ENCODE results near the gene JARID2.
"Not testable (repeated sequence)": the region's sequence is repeated elsewhere in the genome, so short reads cannot be mapped to it uniquely, and the experiment has no call there.

Gene JARID2

DNA sequence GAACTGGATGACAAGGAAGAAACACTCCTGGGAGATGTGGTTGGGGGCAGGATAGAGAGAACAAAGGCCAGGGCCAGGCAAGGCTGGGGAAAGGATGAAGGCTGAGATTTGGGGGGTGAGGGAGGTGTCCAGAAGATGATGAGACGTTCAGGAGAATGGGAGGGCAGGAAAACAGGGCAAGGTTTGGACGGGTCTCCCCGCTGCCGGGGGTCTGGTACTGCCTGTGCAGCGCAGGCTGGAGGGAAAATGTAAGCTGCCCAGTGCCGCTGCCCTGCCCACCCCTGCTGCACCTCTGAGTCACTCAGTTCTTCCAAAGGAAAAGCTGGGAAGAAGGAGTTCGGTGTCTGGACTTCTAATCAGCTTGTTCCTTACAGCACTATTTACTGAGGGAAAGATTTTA, 286.1 kb downstream of the JARID2 start:
- DNase-seq = no peak

GRCh38 chr6:15533379-15534026, 287.6 kb downstream of the JARID2 start:
- no peak for DNase-seq

DNA sequence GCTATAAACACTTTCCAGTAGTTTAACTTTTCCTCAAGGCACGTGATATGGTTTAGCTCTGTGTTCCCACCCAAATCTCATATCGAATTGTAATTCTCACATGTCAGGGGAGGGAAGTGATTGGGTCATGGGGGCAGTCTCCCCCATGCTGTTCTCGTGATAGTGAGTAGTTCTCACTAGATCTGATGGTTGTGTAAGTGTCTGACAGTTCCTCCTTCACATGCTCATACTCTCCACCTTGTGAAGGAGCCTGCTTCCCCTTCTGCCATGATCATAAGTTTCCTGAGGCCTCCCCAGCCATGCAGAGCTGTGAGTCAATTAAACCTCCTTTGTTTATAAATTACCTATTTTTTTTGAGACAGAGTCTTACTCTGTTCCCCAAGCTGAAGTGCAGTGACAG, 289.1 kb downstream of the JARID2 start:
- no peak for DNase-seq

DNA sequence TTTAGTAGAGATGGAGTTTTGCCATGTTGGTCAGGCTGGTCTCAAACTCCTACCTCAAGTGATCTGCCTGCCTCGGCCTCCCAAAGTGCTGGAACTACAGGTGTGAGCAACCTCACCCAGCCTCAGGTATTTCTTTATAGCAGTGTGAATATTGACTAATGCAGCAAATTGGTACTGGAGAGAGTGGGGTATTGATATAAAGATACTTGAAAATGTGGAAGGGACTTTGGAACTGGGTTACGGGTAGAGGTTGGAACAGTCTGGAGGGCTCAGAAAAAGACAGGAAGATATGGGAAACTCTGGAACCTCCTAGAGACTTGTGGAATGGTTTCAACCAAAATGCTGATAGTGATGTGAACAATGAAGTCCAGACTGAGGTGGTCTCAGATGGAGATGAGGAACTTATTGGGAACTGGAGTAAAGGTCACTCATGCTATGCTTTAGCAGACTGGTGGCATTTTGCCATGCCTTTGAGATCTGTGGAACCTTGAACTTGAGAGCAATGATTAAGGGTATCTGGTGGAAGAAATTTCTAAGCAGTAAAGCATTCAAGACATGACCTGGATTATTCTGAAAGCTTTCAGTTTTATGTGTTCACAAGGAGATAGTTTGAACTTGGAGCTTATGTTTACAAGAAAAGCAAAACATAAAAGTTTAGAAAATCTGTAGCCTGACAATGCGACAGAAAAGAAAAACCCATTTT, 289.8 kb downstream of the JARID2 start:
- no peak for DNase-seq

DNA sequence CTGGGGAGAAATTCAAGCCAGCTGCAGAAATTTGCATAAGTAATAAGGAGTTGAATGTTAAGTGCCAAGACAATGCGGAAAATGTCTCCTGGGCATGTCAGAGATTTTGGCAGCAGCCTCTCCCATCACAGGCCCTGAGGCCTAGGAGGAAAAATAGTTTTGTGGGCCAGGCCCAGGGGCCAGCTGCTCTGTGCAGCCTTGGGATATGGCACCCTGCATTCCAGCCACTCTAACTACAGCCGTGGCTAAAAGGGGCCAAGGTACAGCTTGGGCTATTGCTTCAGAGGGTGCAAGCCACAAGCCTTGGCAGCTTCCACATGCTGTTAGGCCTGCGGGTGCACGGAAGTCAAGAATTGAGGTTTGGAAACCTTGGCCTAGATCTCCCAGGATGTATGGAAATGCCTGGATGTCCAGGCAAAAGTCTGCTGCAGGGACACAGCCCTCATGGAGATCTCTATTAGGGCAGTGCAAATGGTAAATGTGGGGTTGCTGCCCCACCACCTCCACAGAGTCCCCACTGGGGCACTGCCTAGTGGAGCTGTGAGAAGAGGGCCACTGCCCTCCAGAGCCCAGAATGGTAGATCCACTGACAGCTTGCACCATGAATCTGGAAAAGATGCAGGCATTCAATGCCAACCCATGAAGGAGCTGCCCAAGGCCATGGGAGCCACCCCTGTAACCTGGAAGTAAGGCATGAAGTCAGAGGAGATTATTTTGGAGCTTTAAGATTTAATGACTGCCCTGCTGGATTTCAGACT, 290.5 kb downstream of the JARID2 start:
- DNase-seq = no peak

- DNase-seq = no peak
Measured at GRCh38 chr6:15538106-15538505, 292.2 kb downstream of the JARID2 start.

DNA sequence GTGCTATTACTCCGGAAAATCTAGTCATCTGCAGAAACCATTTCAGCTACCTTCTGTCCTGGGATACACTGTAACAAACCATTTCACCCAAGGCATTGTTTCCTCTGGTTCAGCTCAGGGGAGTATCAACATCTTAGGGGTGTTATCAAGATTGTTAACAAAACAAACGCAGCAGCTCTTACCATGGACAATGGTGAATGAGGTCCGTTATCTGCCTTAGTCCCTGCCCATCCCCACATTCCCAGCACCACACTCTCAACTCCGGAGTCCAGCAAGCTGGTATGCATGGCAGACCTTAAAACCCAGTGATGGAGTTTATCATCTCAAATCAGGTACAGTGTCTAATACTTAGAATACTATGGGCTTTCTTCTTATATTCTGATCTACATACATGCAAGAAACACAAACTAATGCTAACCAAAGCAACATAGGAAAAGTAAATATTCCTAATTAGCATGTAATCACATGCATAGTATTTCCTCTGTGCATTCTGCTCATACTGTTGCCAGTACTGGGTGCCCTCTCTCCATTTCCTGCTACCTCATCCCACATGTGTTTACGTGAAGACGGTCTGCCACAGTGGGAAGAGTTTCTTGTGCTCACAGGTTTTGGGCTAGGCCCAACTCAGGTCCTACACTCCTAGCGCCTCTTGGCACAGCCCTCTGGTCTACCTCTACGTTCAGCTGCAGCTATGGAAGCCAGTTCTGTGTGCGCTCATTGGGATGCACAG, 293.1 kb downstream of the JARID2 start:
- DNase-seq = no peak

DNA sequence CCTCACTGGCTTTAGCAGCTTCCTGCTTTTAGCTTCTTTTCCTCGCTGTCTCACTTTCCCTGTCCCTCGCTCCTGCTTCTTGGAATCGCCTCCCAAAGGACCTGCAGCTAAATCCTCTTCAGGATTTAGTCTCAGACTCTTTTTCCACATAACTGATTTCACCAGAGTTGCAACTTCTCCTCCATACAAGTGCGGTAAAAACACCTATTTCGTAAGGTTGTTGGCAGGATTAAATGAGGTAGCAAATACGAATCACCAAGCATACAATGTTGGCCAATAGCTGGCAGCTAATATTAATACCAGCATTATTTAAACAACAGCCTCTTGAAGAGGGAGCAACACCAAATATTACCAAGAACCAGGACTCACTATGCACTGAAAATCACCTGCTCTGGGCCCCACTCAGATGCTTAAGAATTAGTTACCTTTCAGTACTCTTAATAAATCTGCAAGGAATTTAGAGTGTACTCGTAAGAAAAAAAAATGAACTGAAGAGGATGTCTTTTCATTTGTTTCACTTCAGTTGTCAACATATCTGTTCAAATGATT, 293.9 kb downstream of the JARID2 start:
- DNase-seq = no peak

GRCh38 chr6:15543332-15543917, 297.6 kb downstream of the JARID2 start:
- DNase-seq = not testable (repeated sequence)

DNA sequence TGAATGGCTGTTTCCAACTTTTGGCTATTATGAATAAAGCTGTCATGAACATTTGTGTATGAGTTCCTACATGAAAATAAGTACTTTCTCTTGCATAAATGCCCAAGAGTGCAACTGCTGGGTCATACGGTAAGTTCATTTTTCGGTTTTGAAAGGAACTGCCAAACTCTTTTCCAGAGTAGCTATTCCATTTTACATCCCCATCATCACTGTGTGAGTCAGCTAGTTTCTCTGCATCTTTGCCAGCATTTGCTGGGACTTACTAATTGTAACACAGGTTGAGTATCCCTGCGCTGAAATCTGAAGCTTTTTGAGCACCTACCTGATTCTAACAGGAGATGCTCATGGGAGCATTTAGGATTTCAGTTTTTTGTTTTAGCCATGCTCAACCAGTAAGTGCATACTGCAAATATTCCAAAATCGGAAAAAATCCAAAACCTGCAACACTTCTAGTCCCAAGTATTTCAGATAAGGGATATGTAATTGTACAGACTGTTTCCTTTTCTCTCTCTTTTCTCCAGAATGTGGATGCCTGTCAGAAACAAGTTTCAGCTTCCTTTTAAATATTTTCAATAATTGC, 298.5 kb downstream of the JARID2 start:
- no peak for DNase-seq

GRCh38 chr6:15546591-15546990, 300.7 kb downstream of the JARID2 start:
- DNase-seq = no peak

DNA sequence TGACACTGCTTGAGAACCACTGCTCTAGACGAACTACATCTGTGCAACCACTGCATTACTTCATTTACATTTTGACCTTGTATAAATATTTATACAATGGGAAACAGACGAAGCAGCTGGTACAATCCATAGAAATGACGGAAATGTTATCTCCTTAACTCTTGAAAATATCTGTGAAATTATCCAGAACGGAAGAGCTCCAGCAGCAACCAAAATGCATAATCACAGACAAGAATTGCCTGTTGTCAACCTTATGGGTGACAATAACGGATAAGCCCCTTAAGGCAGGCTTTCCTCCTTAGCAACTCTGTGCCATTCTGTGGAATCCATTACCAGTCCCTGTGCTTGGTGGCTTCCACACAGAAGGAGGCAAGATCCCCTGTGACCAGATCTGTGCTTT, 301.5 kb downstream of the JARID2 start:
- DNase-seq = no peak

- DNase-seq = no peak
Measured at GRCh38 chr6:15549371-15549770, 303.5 kb downstream of the JARID2 start.

DNA sequence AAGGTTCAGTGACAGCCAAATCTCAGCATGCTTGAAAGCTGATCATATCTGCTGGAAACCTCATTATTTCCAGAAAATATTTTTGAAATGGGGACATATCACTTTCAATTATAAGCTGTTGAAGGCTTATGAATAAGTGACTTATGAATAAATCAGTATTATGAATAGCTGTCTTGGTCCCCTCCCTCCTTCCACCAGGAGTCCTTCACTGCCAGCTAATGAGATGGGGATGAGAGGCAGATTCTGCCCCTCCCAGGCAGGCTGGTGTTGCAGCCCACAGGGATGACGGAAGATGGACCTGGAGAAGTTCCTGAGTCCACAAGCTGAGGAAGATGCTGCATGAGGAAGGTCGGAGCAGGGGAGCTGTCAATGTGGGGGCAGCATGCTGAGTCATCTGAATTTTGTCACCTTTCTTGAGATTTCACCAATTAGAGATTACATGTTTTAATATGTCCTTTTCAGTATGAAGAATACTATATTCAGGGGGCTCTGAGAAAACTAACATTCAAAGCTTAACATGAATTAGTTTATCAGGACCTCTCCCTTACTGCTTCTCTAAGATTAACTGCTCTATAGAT, 304.8 kb downstream of the JARID2 start:
- no peak for DNase-seq

DNA sequence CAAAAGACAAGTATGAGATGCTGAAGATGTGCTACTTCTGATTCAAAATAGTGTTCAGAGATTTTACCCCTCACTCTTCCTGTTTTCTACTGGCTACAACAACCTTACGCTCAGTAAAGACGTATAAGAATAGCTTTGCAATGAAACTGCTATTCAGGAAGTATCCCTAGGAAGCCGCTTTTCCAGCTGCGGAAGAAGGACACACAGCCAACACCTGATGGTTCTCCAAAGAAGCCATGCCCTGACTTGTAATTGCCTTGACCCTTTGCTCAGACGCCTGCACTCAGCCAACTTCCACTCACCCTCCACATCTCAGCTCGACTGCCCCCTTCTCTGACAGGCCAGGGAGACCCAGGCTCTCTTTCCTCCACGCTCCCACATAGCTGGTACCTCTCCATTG, 305.4 kb downstream of the JARID2 start:
- no peak for DNase-seq

GRCh38 chr6:15551798-15552197, 305.9 kb downstream of the JARID2 start:
- DNase-seq = no peak

- no peak for DNase-seq
Measured at GRCh38 chr6:15553031-15553430, 307.2 kb downstream of the JARID2 start.

GRCh38 chr6:15553736-15554294, 307.9 kb downstream of the JARID2 start:
- DNase-seq = no peak

GRCh38 chr6:15554728-15555100, 308.8 kb downstream of the JARID2 start:
- DNase-seq = no peak

DNA sequence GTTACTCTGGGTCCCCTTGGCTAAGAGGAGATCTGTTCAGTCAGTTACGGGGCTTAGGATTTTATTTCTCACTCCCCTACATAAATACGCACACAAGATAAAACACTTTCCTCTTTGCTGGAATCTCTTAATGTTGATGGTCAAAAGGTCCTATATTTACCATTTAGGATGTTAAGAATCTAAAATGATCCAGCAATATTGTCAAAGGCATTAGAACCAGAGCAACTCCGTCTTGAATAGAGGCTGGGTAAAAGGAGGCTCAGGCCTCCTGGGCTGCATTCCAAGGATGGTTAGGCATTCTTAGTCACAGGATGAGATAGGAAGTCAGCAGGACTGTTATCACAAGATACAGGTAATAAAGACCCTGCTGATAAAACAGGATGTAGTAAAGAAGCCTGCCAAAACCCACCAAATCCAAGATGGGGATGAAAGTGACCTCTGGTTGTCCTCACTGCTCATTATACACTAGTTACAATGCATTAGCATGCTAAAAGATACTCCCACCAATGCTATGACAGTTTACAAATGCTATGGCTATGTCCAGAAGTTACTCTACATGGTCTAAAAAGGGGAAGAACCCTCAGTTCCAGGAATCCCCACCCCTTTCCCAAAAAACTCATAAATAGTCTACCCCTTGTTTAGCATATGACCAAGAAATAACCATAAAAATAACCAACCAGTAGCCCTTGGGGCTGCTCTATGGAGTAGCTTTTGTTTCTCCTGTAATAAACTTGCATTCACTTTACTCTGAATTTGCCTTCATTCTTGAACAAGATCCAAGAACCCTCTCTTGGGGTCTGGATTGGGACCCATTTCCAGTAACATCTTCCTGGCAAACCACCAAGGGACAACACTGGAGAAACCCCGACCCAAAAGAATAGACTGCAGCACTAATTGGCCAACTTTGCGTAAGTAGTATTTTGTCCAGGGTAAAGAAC, 309.5 kb downstream of the JARID2 start:
- no peak for DNase-seq

Data from amniotic stem cell (primary cell).